Measurements from ENCODE around the gene INVS.

Gene INVS

DNA sequence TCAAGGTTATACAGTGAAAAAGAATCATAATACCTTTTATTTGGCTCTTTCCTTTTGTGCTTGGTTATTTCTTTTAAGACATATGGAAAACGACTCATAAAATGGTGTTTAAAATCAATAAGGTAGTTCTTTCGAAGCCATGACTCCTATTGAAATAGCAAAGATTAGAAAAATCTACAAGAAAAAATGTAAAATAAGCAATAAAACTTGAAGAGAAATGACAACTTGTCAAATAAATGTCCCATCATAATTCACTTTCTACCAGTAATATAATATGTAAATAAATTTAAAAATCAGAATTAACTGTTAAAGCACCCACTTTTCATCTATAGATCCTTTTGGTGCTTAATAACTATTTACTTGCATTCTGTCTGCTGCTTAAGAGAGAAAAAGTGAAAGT, 241.2 kb downstream of the INVS start:
- DNase-seq, result no peak

DNA sequence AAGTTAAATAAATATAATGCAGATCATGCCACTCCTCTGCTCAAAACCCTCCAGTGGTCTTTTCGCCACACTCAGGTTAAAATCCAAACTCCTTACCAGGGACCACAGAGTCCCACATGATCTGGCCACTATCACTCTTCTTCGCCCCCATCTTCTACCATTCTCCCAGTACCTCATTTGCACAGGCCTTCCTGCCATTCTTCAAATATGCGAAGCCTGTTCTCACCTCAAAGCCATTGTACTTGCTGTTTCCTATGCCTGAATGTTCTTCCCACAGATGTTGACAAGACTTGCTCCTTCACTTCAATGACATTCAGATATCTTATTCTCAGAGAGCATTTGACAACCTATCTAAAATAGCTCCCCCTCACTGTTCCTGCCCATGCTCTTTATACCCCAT, 242.8 kb downstream of the INVS start:
- no peak for DNase-seq

DNA sequence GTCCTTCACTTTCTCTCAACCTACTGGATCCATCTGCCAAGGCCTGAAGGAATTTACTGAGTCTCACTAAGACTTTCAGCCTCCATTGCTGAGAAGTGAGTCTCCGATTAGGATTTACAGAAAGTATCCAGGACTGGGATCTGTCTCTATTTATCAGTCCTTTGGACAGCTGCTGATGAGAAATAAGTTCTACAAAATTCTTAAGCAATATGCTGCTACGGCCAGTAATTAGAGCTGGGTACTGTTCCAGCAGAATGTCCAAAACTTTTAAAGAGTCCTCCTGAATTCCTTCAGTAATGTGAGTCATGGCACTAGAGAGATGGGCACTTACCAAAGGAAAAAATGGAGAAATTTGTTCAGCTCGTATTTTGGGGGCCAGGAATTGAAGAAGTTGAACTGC, 247.8 kb downstream of the INVS start:
- DNase-seq, result no peak

DNA sequence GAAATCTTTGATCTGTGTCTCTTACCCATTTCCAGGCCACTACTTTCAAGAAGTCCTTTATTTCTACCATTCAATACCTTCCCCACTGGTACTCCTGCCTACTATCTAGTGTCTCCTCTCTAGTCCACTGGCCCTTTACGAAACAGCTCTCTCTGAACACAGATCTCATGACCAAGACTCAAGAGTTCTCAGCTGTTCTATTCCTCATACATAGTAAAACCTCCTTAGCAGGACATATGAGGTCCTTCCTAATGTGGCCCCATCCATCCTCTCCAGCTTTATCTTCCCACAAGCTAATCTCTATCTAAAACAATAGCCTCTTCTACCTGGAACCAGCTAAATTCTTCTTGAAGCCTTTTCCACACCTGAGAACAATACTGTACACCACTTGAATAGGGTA, 251.1 kb downstream of the INVS start:
- no peak for DNase-seq

All from NCI-H2227 treated with DMSO at 0.1 percent for 48 hours (cell line).